Stimulated activated CD8-positive, alpha-beta memory T cell treated with anti-CD3 and anti-CD28 coated beads, Interleukin-2, amount 100 ng/mL, for 1 hour (primary cell): ENCODE results near the gene LILRB2.
"Not testable (repeated sequence)": the region's sequence is repeated elsewhere in the genome, so short reads cannot be mapped to it uniquely, and the experiment has no call there.

Source experiments
- DNase-seq, 2 donors: peaks; one replicate each; pipeline ENCODE4 v3.0.0-alpha.2; 2020; ENCODE audit warnings: low read depth in 2 of 2

Gene LILRB2

GRCh38 chr19:54273821-54274220, 7.1 kb downstream of the LILRB2 start:
- no peak for DNase-seq

DNA sequence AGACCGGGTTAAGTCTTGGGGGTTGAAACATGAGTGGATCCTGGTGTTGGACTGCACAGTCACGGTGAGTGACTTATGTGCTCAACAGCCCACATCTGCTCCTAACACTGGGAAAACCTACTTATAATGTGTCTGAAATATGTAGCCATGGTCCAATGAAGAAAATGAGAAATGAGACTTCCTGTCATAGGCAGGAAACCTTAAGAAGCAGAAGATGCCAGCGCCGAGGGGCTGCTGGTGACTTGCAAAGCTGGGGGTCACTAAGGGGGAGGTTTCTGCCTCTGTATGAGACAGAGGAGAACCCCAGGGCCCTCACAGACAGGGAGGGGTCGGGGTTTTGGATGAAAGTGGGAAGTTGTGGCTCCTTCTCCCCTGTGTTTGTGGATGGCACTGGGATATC, 8.7 kb downstream of the LILRB2 start:
- DNase-seq, result not testable (repeated sequence)

DNA sequence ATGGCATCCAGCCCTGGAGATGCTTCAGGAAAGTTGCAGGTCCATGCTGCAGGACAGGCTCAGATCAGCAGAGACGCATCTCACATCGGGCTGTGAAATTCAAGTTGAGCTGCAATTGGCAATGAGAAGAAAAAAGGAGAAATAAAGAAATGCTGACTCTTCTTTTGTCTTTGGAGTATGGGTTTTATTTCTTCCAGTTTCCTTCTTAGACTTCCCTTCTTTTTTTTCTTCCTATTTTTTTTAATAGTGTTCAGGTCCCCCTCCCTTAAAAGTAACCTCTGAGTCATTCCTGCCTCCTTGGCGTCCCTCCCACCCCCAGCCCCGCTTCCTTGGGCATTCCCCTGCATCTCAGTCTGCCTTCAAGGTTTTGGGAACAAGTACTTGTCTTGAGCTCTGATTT, 9.3 kb downstream of the LILRB2 start:
- not testable (repeated sequence) for DNase-seq

DNA sequence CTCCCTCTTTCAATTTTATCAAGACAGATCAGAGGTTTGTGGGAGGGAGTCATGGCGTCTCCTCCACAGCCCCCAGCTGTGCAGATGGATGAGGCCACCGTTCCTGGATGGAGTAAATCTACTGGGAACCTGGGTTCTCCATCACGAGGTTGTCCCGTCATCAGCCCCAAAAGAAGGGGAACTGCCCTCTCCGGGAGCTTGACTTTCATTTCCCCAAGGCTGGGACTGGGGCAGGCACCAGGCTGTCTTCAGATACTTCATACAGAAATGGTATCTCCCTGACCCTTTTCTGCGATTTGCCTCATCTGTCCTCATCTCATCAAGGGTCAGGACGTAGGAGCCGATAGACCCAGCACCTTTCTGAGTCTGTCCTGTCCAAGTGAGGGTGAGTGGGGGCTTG, 9.8 kb downstream of the LILRB2 start:
- no peak for DNase-seq

DNA sequence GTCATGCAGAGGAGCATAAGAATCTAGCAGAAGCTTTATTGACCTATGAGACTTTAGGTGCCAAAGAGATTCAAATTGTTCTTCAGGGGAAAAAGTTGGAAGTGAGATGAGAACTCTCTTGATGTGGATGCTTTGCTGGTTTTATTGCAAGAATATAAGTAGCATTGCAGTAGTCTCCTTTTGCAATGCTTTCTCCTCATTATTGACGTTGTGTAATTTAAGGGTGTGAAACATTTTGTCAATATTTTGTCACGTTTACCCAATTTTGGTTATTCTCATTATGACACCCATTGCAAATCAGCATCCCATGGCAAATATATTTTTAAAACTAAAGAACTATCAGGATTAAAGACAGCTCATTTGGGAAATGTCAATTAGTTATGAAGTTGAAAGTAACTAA, 12.0 kb downstream of the LILRB2 start:
- DNase-seq, result no peak

DNA sequence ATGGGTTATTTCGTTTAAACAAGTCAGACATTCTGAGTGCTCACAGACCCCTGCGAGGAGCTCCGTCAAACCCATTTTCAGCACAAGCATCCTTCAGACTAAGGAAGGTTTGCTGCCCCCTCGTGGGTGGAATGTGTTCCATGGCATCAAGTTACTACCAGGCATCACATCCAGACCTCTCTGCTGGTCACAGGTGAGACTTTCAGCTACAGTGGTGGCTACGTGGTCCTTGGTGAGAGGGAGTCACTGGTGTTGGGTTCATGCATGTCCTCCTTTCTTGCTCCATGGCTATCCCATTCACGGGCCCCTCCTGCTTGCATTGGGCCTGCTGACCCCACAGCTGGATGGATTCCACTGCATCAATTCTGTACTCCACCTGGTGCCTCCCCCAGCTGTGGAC, 14.8 kb downstream of the LILRB2 start:
- DNase-seq, result peak; percentile 26 to 48

GRCh38 chr19:54262470-54262869, 18.4 kb downstream of the LILRB2 start:
- no peak for DNase-seq

GRCh38 chr19:54262066-54262465, 18.8 kb downstream of the LILRB2 start:
- DNase-seq, result no peak

DNA sequence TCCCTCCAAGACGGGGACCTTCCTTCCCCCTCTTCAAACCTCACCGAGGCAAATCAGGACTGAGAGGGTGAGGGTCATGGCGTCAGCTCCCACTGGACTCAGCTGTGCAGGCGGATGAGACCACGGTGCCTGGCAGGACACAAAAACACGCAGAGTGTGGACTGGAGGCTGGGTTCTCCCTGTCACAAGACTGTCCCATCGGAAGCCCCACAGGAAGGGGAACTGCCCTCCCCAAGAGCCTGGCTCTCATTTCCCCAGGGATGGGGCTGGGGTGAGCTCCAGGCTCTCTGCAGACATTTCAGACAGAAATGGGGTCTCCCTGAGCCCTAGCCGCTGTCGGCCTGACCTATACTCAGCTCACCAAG, 23.8 kb downstream of the LILRB2 start, which contains the start of gene LILRB5:
Gene LILRB5, minus strand, starts transcription at position 158 of the 365 bp plus-strand sequence. Its CDS starts 80 bp downstream, at position 78.
- DNase-seq, result no peak

GRCh38 chr19:54256250-54257115, 24.4 kb downstream of the LILRB2 start:
- DNase-seq, result no peak

- DNase-seq, result no peak
These were observed 25.7 kb downstream of the LILRB2 start for GRCh38 chr19:54255105-54255775.

GRCh38 chr19:54254195-54254906, 26.6 kb downstream of the LILRB2 start:
- no peak for DNase-seq

DNA sequence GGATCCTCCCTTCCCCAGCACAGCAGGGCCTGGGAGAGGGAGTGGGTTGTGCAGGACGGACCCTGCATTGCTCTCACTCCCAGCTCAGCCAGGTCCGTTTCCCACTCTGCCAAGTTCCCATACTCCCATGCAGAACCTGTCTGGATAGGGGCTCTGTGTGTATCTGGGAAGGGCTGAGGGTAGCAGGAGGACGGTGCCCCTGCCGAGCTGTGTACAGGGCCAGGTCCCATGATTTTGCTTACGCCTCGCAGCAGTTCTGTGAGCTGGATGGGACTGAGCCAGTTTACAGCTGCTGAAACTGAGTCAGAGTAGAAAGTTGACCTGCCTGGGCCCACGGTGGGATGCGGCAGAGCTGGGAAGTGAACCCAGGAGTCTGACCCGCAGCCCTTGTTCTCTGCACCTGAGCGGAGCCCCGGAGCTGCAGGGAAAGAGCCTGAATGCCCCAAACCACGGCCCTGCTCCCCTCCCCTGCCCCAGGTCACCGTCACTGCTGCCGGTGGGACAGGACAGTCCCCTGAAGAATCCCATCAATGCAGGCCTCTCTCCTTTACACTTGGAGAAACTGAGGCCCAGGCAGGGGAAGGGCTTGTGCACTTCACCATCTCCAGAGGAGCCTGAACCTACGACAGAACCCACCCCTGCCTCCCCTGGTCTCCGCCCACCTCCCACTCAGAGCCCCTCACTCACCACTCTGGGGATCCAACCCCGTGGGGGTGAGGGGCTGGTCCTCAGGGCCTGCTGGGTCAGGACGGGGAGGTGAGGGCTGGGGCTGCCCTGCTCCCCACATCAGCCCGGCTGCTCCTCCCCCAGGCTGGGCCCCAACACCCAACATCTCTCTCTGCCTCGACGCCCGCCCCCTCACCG, 27.3 kb downstream of the LILRB2 start:
- DNase-seq, result no peak

DNA sequence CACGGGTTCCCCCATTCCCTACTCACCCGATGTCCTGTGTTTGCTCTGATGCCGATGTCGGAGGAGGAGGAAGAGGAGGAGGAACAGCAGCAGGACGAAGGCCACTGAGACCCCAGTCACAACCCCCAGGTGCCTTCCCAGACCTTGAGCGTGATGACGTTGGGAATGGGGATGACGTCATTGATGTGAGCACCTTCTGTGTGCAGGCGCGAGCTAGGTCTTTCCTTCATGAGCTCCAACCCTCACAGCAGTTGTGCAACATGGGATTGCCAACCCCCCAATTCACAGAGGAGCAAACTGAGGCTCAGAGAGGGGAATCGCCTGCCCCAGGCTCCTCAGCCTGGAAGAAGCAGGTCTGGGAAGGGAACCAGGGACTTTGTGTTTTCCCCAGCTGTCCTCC, 28.1 kb downstream of the LILRB2 start:
- DNase-seq, result no peak

DNA sequence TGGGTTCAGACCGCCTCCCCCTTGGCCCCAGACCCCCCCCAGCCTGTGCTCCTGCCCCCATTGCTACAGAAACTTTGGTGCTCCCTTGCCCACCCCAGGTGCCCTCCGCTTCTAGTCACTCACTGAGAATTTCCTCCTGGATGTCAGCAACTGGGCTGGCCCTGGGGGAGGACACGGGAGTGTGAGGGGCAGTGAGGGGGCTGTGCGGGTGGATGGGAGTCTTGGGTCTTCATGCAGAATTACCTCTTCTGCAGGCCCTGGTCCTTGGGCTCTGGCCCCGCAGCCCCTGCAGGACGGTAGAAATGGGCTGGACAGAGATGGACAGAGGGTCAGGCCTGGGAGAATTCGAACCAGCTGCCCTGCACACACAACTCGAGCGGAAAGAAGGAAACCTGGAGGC, 28.7 kb downstream of the LILRB2 start:
- no peak for DNase-seq

GRCh38 chr19:54248016-54248601, 32.8 kb downstream of the LILRB2 start:
- no peak for DNase-seq

- DNase-seq, result no peak
These were observed 33.6 kb downstream of the LILRB2 start for GRCh38 chr19:54247106-54247930.

DNA sequence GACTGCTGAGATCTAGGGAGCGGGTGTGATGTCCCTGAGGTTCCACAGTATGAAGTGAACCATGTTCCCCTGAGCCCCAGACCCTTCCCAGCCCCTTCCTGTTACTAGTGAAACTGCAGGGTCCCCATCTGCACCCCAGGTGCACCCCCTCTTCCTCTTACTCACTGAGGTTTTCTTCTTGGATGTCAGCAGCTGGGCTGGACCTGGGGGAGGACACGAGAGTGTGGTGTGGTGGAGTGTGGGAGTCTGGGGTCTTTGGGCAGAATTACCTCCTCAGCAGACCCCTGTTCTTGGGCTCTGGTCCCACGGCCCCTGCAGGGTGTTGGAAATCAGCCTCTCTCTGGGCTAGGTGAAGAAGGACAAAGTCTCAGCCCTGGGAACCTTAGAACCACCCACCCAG, 35.0 kb downstream of the LILRB2 start:
- no peak for DNase-seq

DNA sequence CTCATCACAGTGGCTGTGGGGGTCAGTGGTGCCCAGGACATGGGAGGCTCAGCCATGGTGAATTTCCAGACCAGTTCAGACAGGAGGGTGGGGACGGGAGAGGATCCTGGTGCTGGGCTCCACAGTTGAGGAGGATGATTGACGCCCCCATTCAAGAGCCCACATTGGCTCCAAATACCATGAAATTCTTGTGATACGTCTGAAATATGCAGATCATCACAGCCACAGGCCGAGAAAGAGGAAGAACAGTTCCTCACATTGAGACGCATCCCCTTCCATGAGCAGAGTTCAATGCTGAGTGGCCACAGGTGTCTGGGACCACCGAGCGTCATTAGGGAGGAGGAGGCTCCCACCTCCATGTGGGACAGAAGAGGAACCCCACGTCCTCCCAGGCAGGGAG, 37.1 kb downstream of the LILRB2 start:
- DNase-seq, result not testable (repeated sequence)

- DNase-seq, result not testable (repeated sequence)
These were observed 38.3 kb downstream of the LILRB2 start, which contains the start of gene LILRA6 for GRCh38 chr19:54242646-54243045. LILRA6 (minus strand) TSS chr19:54242790.
